Parietal lobe (tissue), 1 donor: Measurements from ENCODE around the gene ZNF81. TPM values are rescaled to one million over a fixed set of nuclear protein-coding genes. Genes with fewer than 3 reads are reported as not detected.

Source experiments
- total RNA-seq: library from RNA; depleted of rRNA; stranded (reverse); fragments of >200 nt; gene quantifications from one replicate; pipeline ENCODE4 v1.2.3, GENCODE V29; 2014

ZNF81 gene
- total RNA-seq = 25.0 TPM

DNA sequence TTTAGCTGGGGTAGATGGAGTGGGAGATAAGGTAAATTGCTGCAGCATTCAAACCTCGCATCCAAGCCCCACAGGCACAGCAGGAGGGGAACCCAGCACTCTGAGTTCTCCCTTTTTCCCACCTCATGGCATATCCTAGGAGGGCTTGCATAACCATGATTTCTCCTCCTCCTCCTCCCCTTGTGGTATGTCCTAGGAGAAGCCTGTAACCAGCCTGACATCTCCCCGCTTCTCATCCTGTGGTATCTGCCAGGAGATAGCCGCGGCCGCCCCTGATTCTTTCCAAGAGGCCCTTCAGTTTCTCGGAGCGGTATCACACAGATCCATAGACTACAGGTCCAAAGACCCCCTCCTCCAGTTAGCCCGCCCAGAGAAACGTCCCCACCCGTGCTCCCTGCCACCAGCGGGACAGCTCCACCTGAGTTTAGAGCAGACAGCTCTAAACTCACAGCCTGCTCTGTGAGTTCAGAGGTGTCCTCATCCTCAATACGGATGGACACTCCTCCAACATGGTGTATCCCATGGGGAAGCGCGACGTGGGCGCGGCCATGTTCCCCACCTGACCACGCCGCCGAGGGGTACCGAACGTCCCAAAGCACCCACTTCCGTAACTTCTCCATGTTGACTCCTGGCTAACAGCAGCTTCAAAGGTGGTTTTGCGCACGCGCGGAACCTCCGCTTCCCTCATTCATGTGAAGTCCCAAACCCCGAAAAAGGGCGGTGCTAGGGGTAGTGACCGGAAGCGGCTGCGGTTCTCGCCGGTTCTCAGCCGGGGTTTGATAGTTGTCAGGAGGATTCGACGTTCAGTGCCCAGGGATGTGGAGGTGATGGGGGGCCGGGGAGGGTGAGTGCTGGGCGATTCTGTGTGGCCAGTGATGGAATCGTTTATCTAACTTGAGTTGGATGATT, at the start of gene ZNF81:
Gene ZNF81, plus strand, starts transcription at position 739 of the 909 bp plus-strand sequence. CDS start 9,366 bp downstream, outside the sequence.

Other genes starting within 250 kb of the ZNF81 start
- 27.9 TPM for gene SYN1, start 217.0 kb upstream of the ZNF81 start, total RNA-seq
- 1.3 TPM for gene CFP, start 207.0 kb upstream of the ZNF81 start, total RNA-seq
- 14.4 TPM for gene ELK1, start 186.3 kb upstream of the ZNF81 start, total RNA-seq
- 67.6 TPM for gene UXT, start 177.7 kb upstream of the ZNF81 start, total RNA-seq
- gene ZNF182, start 167.1 kb downstream of the ZNF81 start, total RNA-seq = 9.1 TPM
- not detected for gene SPACA5, start 170.1 kb downstream of the ZNF81 start, total RNA-seq
- gene ZNF630, start 234.7 kb downstream of the ZNF81 start, total RNA-seq = 8.8 TPM